DMS53 treated with DMSO at 0.1 percent for 48 hours (cell line): ENCODE results near the gene RAB26.
"Not testable (repeated sequence)": the region's sequence is repeated elsewhere in the genome, so short reads cannot be mapped to it uniquely, and the experiment has no call there.

Experiments used
- DNase-seq: peaks from one replicate; lab custom pipeline; 2025; ENCODE audit not compliant: unreplicated experiment; lab: John Stamatoyannopoulos, UW

Gene RAB26

GRCh38 chr16:2147981-2148671, at the start of gene RAB26:
Gene RAB26, plus strand, starts transcription at chr16:2148625. Its CDS starts 159 bp downstream, at chr16:2148784.
- DNase-seq: peak; percentile 82

- not testable (repeated sequence) for DNase-seq
Measured at GRCh38 chr16:2101581-2101980, 46.8 kb upstream of the RAB26 start.

GRCh38 chr16:2102471-2102870, 46.0 kb upstream of the RAB26 start:
- no peak for DNase-seq

- DNase-seq: not testable (repeated sequence)
Measured at GRCh38 chr16:2104464-2104863, 44.0 kb upstream of the RAB26 start.

- not testable (repeated sequence) for DNase-seq
Measured at GRCh38 chr16:2105291-2105690, 43.1 kb upstream of the RAB26 start.

GRCh38 chr16:2105769-2106168, 42.7 kb upstream of the RAB26 start:
- DNase-seq: not testable (repeated sequence)

GRCh38 chr16:2106211-2106610, 42.2 kb upstream of the RAB26 start:
- DNase-seq: not testable (repeated sequence)

- not testable (repeated sequence) for DNase-seq
Measured at GRCh38 chr16:2107121-2107790, 41.2 kb upstream of the RAB26 start.

- DNase-seq: not testable (repeated sequence)
Measured at GRCh38 chr16:2107791-2108125, 40.7 kb upstream of the RAB26 start.

GRCh38 chr16:2108446-2109270, 39.8 kb upstream of the RAB26 start:
- DNase-seq: not testable (repeated sequence)

GRCh38 chr16:2109271-2109580, 39.2 kb upstream of the RAB26 start:
- DNase-seq: not testable (repeated sequence)

- DNase-seq: not testable (repeated sequence)
Measured at GRCh38 chr16:2109872-2110271, 38.6 kb upstream of the RAB26 start.

GRCh38 chr16:2110332-2111008, 38.0 kb upstream of the RAB26 start:
- DNase-seq: not testable (repeated sequence)

- not testable (repeated sequence) for DNase-seq
Measured at GRCh38 chr16:2111009-2111353, 37.4 kb upstream of the RAB26 start.

GRCh38 chr16:2111412-2112335, 36.8 kb upstream of the RAB26 start:
- DNase-seq: not testable (repeated sequence)

GRCh38 chr16:2112539-2113106, 35.8 kb upstream of the RAB26 start:
- DNase-seq: not testable (repeated sequence)

- DNase-seq: not testable (repeated sequence)
Measured at GRCh38 chr16:2114225-2114624, 34.2 kb upstream of the RAB26 start.

- DNase-seq: not testable (repeated sequence)
Measured at GRCh38 chr16:2114885-2115590, 33.4 kb upstream of the RAB26 start.

GRCh38 chr16:2115591-2115973, 32.8 kb upstream of the RAB26 start:
- DNase-seq: no peak
